Hematopoietic multipotent progenitor cell treated with erythropoietin and hydrocortisone succinate and interleukin-3 and kit ligand, for 6 days (in vitro differentiated cells): ENCODE results near the gene SEMA5A.

Source experiments
- DNase-seq: peaks from one replicate; pipeline ENCODE4 v3.0.0-alpha.2; 2015

The SEMA5A gene

DNA sequence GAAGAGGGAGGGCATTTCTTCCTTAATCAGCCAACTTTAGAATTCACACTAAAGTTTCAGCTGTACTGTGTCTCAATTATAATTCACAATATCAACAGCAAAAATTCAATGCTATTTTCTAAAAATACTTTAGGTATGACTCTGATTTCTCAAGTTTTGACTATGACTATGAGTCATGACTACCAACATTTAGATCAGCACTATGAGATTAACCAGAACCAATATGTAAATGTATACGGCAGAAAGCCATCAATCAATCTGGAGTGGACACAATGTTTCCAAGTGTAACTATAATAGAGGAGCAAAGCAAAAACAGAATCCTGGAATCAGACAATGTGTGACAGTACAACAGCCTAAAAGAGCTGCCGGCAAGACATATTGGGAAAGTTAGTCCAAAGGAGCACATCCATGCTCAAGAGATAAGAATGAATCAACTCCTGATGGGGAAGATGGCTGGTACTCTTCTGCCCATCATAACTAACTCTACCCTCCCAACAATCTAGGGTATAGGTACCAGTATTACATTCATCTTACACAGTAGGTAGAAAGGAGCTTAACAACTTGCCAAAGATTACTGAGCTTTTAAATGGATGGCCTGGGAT is 294.4 kb downstream of the SEMA5A start:
- DNase-seq = no peak

DNA sequence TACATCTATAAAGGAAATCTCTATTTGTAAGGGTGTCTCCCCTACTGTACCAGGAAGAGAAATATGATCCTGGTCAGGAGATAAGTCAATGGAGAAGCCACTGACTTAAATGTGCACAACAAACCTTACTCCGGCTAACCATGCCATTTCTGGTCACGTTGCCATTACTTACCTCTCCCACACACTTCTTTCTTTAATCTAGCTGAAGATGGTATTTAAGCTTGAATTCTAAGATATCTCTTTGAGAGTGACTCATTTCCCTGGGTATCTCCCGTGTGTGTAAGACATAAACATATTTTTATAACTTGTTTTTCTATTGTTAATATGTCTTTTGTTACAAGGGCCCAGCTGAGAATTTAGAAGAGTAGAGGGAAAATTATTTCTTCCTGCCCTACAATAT is 296.6 kb downstream of the SEMA5A start:
- DNase-seq = no peak

DNA sequence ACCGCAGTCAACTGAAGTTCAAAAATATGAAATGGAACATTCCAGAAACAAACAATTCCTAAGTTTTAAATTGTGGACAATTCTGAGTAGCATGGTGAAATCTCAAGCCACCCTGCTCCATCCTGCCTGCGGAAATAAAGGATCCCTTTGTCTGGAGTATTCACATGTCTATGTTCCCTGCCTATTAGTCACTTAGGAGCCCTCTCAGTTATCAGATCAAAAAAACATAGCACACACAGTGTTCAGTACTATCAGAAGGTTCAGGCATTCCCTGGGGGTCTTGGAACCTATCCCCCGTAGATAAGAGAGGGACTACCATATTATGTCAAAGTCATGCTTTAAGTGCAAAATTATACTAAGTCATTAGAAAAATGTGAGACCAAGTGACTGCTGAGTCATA is 300.8 kb downstream of the SEMA5A start:
- no peak for DNase-seq

DNA sequence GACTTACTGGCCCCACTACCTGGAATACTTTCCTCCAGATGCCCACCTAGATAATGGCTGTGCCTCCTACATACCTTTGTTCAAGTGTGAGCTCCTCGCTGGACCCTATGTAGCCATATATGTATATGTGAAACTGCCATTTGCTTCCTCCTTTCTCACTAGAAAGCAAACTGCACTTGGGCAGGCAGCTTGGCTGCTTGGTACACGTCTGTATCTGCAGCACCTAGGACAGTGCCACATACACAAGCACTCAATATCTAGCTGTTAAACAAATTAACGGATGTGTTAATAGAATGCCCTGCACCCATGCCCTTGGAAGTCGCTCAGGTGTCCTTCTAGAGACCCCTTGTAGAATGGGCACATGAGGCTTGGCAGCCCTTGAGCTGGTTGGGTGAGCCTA is 301.5 kb downstream of the SEMA5A start:
- DNase-seq = no peak

- no peak for DNase-seq
These were observed 304.2 kb downstream of the SEMA5A start for GRCh38 chr5:9241479-9242305.

- DNase-seq = no peak
These were observed 305.4 kb downstream of the SEMA5A start for GRCh38 chr5:9240431-9240830.

DNA sequence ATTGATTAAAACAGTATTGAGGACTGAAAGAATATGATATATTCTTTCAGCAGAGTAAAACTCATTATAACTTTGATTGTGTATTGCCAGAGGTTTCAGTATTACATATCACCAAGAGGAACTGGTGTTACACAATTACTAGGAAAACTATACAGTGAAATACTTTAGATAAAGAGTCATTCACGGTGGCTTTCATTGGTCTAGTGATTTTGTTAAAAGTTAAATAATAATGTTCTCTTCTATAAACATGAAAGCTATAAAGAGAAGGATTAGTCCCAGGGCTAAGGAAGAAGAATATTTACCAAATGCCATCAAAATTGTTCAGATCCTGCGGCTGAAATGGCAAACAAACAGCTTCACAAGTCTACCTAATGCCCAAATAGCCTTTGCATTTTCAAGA is 306.2 kb downstream of the SEMA5A start:
- DNase-seq = no peak

DNA sequence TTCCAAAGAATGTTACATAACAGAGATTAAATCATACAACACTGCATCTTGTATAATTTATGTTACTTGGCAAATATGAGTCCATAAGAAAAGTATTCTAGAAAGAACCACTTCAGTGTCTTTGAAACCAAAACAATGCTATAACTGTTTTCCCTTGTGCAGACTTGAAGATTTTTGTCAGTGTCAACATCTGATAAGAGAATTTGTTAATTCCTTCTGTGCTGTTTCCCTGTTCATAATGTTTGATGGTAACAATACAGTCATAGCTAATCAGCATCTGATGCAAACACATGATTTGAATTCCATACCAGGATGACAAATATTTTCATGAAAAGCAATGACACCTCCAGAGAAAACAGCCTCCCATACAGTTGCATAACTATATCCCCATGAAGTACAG is 306.8 kb downstream of the SEMA5A start:
- no peak for DNase-seq

- DNase-seq = no peak
These were observed 312.2 kb downstream of the SEMA5A start for GRCh38 chr5:9233712-9234111.

GRCh38 chr5:9233035-9233434 is 312.8 kb downstream of the SEMA5A start:
- no peak for DNase-seq

DNA sequence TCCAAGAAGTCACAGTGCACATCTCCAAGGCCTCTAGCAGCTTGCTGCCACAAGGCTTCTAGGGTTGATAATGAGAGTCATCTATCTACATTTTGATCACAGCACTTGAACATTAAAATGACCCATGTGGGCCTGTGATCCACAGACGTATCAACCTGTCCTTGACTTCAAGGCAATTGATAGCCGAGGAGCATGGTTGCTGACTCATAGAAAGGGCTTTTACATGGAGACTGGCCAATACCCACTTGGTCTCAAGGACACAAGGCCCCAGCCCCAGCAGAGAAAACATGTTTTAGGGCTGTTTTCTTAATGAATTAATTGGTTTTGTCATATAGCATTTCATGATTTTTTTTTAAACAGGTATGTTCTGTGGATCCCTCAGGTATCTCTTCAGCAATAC is 314.0 kb downstream of the SEMA5A start:
- DNase-seq = no peak

GRCh38 chr5:9230355-9230754 is 315.5 kb downstream of the SEMA5A start:
- no peak for DNase-seq

DNA sequence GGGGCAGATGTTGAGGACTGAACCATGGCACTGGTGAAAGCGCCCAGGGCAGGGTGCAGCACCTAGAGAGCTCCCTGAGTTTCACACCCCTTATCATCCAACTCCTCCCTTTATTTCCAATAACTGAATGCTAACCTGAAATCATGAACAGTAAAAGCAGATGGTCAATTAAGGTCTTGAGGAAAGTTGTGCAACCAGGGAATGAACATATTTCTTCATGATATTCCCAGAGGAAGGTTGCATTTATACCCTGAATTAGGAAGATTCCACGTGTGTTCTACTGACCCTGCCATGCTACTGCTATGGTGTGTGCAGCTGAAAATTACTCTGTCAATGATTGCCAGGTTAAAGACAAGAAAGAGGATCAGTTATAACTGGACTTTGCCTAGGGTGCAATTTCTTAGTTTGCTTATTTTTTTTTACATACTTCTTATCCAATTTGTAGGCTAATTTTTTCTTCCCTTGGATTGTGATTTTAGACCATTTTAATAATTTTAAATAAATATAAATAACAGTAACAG is 319.8 kb downstream of the SEMA5A start:
- DNase-seq = no peak

DNA sequence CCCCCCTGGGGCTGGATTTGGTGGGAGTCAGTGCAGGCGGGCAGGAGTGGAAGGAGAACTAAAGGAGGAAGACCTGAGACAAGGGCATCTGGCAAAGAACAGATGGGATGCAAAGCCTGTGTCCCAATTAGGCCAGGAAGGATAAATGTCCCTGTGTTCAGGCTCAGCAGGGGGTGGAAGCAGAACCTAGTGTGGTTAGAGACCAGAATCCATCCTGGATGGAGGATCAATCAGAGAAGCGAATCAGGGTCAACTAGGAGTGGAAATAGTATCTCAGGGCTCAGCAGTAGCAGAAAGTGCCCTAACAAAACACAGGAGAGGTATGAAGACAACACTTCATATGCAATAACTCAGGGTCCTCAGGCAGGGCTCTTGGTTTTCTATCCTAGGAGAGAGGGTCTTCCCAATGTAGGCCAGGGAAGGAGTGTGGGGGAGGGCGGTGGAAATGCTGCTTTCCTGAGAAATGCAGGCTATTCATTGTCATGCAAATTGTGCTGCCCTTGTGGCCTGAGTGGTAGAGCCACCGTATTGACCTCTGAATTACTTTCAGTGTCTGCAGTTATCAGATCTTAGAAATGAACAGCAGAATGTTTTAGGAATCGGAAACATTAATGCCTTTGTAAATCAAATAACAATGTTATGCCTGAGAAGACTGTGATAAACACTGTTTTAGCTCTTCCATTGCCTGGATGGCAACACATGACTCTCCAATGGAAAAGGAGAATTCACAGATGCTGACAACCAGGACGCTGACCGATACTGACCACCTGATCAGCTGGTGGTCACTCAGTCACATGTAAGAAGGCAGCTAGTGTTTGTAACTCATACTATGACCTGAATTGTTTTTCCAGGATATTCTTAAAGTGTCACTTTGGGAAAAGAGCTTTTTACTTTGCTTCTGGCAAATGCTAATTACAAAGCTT is 323.6 kb downstream of the SEMA5A start:
- no peak for DNase-seq

DNA sequence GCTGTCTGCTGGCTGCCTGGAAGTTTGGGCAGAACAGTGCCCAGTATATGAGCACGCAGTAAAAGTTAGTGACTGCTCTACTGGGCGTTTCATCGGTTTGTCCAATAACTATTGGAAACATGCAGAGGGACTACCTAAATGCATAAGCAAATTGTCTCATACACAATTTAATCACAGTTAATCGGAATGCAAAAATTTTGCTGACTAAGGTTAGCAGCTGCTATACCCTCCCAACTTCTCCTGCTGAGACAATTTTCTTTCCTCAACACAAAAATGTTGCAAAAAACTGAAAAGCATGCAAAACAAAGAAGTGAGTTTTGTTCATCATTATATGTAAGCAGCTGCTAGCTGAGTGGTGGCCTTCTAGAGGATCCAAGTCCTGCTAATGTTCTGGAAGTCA is 327.5 kb downstream of the SEMA5A start:
- no peak for DNase-seq

DNA sequence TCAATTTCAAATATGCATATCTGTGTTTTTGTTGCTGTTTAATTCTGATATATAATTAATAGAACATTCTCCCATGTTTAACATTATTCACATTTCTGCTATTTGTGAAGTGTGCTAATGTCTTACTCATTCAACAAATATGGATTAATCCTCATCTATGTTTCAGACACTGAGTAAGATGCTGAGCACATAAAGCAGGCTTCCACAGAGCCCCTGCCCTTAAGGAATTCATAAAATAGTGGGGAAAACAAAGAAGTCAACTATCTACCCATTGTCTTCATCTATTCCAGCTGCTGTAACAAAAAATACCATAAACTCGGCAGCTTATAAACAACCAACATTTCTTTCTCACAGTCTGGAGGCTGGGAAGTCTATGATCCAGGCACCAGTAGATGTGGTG is 333.3 kb downstream of the SEMA5A start:
- DNase-seq = no peak

DNA sequence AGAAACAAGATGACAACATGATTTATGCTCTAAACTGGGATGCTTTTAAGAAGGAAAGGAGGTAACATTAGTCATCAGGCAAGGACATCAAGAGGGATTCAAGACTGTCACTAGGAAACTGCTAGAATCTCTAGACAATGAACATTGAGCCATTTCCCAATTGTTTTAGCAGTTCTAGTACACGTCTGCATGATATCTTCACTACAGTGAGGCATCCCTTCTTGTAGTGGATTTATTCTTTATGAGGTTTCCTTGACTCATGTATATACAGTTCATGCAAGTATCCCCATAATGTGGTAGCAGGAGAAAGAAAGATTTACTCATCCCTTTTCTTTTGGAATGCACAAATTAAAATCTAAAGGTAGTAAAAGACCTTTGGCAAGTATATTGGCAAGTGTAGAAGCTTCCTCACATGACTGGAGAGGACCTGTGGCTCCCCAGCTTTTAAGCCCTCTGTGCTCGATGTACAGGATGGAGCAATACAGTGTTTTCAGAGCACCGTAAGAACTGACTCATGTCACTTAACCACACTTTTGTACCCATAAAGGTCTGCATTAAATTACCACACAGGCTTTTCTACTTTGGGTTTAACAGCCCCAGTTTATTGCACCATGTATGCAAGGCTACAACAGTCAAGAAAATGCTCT is 335.9 kb downstream of the SEMA5A start:
- DNase-seq = no peak

- DNase-seq = peak; percentile 80
These were observed 338.0 kb downstream of the SEMA5A start for GRCh38 chr5:9207817-9208418.

- DNase-seq = no peak
These were observed 343.2 kb downstream of the SEMA5A start for GRCh38 chr5:9202636-9203035.

DNA sequence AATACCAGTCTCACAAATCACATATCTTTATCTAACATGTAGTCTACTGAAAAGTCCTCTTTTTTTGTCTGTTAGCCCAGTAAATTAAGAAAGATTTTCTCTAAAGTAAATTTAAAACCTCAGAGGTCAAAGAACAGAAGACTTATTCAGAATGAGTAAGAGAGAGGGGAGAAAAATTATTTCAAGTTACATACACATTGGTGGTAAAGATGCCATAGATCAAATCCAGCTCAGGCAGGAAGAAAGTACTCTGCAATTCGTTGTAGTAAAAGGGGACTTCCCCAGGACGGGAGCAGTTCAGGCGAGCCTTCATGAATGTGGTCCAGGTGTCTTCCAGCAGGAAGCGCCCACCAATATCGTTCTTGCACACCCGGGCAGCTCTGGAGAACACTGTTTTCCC is 344.1 kb downstream of the SEMA5A start:
- DNase-seq = no peak

- DNase-seq = no peak
These were observed 344.9 kb downstream of the SEMA5A start for GRCh38 chr5:9201011-9201410.

DNA sequence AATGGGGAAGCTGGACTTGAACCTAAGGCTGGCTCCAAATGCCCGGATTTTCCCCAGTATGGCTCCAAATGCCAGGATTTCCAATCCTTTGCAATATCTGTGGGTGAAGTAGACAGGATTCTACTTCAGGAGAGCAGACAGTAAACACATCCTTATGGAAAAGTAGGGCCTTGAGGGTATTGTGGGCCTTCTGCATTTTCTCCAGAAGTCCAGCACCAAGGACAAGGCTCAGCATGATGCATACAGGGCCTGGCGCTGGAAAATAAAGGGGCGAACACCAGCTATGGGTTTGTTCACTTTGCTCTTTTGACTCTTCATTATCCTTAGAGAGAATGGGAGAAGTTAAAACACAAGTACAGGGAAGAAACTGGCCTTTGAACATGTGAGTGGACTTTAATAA is 347.5 kb downstream of the SEMA5A start:
- DNase-seq = no peak

DNA sequence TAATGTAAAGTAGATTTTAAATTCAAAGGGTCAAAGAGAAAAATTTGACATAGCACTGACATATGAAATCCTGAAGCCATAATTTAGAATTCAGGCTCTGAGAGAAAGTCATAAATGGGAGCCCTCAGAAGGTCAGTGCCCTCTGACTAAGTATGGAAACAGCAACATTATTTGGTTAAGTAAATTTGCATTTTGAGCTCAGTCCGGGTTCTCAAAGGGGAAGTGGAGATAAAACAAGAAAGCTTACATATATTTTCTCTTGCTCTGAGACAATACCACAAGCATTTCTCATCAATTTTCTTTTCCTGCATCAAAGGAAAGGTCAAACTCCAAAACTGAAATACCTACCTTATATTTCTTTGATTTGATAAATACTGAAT is 348.0 kb downstream of the SEMA5A start:
- no peak for DNase-seq
